Erythroblast (primary cell): Measurements from ENCODE around the gene POMP.

Experiments used
- GATA1 ChIP-seq: IDR thresholded peaks from 2 replicates; pipeline ENCODE4 v1.6.1; 2011; ENCODE audit warnings: low read depth, mild to moderate bottlenecking, control low read depth, low read length, moderate library complexity
- POLR2A ChIP-seq: IDR thresholded peaks from 2 replicates; pipeline ENCODE4 v1.6.1; 2011; ENCODE audit warnings: mild to moderate bottlenecking, low read length

GRCh38 chr13:28638756-28639155 lies 20.2 kb upstream of the POMP start:
- no peak for TF ChIP-seq GATA1
- TF ChIP-seq POLR2A: no peak
